ENCODE results near the gene ZCCHC7.
"Not testable (repeated sequence)": the region's sequence is repeated elsewhere in the genome, so short reads cannot be mapped to it uniquely, and the experiment has no call there.

DNA sequence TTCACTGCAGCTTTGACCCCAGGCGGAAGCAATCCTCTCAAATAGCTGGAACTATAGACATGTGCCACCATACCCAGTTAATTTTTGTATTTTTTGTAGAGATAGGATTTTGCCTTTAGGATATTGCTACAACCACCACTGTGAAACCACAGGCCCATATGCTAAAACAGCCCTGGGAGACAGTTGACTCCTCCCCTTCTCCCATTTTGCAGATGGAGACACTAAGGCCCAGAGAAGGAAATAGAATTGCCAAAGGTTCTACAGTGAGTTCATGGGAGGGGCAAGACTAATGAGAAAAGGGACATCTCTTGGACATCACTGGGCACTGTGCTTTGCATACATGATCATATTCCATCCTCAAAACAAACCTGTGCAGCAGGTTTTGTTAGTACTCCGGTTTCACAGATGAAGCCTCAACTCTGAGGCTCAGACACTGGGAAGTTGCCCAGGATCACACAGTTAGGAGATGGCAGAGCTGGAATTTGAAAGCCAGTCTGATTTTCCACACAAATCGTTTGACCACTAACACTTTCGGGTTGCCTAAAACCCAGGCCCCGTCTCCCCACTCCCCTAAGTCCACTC lies 27.6 kb upstream of the ZCCHC7 start:
- TF ChIP-seq, protein P1, sequence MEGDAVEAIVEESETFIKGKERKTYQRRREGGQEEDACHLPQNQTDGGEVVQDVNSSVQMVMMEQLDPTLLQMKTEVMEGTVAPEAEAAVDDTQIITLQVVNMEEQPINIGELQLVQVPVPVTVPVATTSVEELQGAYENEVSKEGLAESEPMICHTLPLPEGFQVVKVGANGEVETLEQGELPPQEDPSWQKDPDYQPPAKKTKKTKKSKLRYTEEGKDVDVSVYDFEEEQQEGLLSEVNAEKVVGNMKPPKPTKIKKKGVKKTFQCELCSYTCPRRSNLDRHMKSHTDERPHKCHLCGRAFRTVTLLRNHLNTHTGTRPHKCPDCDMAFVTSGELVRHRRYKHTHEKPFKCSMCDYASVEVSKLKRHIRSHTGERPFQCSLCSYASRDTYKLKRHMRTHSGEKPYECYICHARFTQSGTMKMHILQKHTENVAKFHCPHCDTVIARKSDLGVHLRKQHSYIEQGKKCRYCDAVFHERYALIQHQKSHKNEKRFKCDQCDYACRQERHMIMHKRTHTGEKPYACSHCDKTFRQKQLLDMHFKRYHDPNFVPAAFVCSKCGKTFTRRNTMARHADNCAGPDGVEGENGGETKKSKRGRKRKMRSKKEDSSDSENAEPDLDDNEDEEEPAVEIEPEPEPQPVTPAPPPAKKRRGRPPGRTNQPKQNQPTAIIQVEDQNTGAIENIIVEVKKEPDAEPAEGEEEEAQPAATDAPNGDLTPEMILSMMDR (conservative IDR thresholded peaks at IDR 0.05 in 1 of 2, IDR thresholded peaks at IDR 0.05 in 1 of 2; ENCODE audit: extremely low read depth in 1 of 2, insufficient read depth in 1 of 2, low read depth in 1 of 2, low read length in 2 of 2) = not testable (repeated sequence)
- TF ChIP-seq EZH2 (IDR thresholded peaks at IDR 0.05; ENCODE audit: borderline replicate concordance, low read length) = not testable (repeated sequence)

Measured in mammary epithelial cell (primary cell).